ENCODE data around the gene NCKAP5L.

DNA sequence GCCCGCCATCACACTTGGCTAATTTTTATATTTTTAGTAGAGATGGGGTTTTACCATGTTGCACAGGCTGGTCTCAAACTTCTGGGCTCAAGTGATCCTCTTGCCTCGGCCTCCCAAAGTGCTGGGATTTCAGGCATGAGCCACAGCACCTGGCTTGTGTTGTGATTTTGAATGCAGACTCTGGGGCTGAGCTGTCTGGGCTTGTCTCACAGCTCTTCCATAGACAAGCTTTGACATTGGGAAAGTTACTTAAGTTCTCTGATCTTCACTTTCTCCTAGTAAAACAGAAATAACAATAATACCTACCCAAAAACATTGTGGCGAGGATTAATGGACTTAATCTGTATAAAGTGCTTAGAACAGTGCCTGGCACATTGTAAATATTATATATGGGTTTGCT is 50.9 kb downstream of the NCKAP5L start:
- TF ChIP-seq, protein P1, sequence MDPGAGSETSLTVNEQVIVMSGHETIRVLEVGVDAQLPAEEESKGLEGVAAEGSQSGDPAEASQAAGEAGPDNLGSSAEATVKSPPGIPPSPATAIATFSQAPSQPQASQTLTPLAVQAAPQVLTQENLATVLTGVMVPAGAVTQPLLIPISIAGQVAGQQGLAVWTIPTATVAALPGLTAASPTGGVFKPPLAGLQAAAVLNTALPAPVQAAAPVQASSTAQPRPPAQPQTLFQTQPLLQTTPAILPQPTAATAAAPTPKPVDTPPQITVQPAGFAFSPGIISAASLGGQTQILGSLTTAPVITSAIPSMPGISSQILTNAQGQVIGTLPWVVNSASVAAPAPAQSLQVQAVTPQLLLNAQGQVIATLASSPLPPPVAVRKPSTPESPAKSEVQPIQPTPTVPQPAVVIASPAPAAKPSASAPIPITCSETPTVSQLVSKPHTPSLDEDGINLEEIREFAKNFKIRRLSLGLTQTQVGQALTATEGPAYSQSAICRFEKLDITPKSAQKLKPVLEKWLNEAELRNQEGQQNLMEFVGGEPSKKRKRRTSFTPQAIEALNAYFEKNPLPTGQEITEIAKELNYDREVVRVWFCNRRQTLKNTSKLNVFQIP (CRISPR knock-in tag; IDR thresholded peaks at IDR 0.05; ENCODE audit: borderline replicate concordance, low read depth) = no peak
- TF ChIP-seq ZFP3 (CRISPR knock-in tag; IDR thresholded peaks at IDR 0.05) (no peak), ZC3H10 (CRISPR knock-in tag; IDR thresholded peaks at IDR 0.05) (no peak)
- TF ChIP-seq, protein P2, sequence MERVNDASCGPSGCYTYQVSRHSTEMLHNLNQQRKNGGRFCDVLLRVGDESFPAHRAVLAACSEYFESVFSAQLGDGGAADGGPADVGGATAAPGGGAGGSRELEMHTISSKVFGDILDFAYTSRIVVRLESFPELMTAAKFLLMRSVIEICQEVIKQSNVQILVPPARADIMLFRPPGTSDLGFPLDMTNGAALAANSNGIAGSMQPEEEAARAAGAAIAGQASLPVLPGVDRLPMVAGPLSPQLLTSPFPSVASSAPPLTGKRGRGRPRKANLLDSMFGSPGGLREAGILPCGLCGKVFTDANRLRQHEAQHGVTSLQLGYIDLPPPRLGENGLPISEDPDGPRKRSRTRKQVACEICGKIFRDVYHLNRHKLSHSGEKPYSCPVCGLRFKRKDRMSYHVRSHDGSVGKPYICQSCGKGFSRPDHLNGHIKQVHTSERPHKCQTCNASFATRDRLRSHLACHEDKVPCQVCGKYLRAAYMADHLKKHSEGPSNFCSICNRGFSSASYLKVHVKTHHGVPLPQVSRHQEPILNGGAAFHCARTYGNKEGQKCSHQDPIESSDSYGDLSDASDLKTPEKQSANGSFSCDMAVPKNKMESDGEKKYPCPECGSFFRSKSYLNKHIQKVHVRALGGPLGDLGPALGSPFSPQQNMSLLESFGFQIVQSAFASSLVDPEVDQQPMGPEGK (CRISPR knock-in tag; IDR thresholded peaks at IDR 0.05; ENCODE audit: borderline replicate concordance) = no peak
- TF ChIP-seq, protein P3, sequence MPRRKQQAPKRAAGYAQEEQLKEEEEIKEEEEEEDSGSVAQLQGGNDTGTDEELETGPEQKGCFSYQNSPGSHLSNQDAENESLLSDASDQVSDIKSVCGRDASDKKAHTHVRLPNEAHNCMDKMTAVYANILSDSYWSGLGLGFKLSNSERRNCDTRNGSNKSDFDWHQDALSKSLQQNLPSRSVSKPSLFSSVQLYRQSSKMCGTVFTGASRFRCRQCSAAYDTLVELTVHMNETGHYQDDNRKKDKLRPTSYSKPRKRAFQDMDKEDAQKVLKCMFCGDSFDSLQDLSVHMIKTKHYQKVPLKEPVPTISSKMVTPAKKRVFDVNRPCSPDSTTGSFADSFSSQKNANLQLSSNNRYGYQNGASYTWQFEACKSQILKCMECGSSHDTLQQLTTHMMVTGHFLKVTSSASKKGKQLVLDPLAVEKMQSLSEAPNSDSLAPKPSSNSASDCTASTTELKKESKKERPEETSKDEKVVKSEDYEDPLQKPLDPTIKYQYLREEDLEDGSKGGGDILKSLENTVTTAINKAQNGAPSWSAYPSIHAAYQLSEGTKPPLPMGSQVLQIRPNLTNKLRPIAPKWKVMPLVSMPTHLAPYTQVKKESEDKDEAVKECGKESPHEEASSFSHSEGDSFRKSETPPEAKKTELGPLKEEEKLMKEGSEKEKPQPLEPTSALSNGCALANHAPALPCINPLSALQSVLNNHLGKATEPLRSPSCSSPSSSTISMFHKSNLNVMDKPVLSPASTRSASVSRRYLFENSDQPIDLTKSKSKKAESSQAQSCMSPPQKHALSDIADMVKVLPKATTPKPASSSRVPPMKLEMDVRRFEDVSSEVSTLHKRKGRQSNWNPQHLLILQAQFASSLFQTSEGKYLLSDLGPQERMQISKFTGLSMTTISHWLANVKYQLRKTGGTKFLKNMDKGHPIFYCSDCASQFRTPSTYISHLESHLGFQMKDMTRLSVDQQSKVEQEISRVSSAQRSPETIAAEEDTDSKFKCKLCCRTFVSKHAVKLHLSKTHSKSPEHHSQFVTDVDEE (CRISPR knock-in tag; IDR thresholded peaks at IDR 0.05) = no peak
- TF ChIP-seq, protein P4, sequence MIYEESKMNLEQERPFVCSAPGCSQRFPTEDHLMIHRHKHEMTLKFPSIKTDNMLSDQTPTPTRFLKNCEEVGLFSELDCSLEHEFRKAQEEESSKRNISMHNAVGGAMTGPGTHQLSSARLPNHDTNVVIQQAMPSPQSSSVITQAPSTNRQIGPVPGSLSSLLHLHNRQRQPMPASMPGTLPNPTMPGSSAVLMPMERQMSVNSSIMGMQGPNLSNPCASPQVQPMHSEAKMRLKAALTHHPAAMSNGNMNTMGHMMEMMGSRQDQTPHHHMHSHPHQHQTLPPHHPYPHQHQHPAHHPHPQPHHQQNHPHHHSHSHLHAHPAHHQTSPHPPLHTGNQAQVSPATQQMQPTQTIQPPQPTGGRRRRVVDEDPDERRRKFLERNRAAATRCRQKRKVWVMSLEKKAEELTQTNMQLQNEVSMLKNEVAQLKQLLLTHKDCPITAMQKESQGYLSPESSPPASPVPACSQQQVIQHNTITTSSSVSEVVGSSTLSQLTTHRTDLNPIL (CRISPR knock-in tag; IDR thresholded peaks at IDR 0.05; ENCODE audit: low read depth) = no peak
